Right lung (tissue), 5 donors: Measurements from ENCODE around the gene RAB8B. TPM values are rescaled to one million over a fixed set of nuclear protein-coding genes. Genes with fewer than 3 reads are reported as not detected.
A peak's percentile ranks its signal among the peaks of the same experiment; 100 is the strongest.

Experiments used
- DNase-seq, 2 donors: peaks; one replicate each; pipeline ENCODE4 v3.0.0-alpha.2; 2013
- polyA plus RNA-seq, 5 donors: library from polyadenylated mRNA; unstranded; fragments of 120-200 nt; gene quantifications; one replicate each; pipeline versions ENCODE4 v1.2.1 to v1.2.3, GENCODE V29; 2013; ENCODE audit warnings: inconsistent platforms in 1 of 5, low replicate concordance in 1 of 5; ENCODE audit not compliant: insufficient read length in 5 of 5, insufficient read depth in 1 of 5

The RAB8B gene
- polyA plus RNA-seq, 5 donors = 36.7 to 72.5 (median 64.0) TPM

DNA sequence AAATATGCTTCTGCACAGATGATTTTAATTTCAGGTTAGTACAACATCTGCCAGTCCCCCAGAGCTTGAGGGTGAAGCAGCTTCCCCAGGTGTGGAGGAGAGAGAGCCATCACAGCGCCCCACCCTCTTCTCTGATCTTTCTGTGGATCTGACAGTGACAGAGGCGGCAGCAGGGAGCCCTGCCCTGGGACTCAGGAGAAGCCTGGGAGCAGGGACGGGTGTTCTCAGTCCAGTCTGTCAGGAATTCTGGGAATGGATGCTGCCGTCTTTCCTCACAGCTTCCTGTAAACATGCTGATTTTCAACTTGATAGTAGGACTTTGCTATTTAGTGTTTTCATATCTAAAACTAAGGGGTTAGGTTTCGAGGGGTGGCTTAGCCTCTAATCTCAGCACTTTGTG, 11.4 kb upstream of the RAB8B start:
- DNase-seq = no peak

DNA sequence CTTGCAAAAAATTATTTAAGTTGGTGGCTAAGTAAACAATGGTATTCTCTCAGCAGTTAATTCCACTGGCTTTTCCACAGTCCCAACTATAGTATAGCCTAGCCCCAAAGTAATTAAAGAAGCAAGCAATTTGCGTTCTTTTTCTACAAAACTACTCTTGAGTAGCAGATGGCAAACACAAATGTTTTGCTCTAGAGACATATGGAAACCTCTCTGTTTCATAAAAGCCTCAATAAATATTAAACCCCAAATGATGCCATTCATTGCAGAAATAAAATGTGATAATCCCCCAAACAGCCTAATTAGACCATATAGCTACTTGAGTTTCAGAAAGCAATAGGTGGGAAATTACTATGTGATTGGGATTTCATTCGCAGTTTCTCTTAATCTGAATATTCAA, 8.7 kb upstream of the RAB8B start:
- DNase-seq = no peak

- no peak for DNase-seq
Measured at GRCh38 chr15:63181648-63182047, 7.8 kb upstream of the RAB8B start.

- DNase-seq = no peak
Measured at GRCh38 chr15:63185206-63185605, 4.2 kb upstream of the RAB8B start.

- DNase-seq = no peak
Measured at GRCh38 chr15:63186065-63186464, 3.3 kb upstream of the RAB8B start.

DNA sequence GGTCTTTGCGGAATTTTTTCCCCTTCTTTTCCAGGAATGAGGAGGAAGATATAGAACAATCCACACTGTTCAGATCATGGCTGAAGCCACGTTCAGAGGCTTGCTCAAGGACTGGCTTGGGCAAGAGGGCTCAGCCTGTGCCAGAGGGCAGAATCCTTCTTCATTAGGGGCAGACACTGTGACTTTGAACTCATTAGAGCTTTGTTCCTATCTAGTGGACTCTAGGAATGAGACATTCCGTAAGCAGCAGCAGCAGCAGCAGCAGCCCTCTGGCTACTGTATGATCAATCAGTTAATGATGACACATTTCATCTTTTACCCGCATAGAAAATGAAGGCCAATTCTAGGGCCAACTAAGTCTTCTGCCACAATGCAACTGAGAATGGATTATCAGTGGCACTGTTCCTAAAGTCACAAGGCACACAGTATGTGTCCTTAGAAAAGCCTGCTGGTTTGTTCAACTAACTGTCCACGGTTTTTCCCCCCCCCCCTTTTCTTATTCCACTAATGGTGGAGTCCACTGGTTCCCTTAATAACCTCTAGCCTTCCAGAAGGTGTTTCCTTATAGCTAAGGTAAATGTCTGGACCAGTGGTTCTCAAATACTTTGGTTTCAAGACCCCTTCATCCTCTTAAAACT, 1.7 kb upstream of the RAB8B start:
- DNase-seq = no peak

GRCh38 chr15:63188247-63188925, 1.0 kb upstream of the RAB8B start:
- no peak for DNase-seq

GRCh38 chr15:63189941-63190768, 749 bp downstream of the RAB8B start:
- DNase-seq = no peak

DNA sequence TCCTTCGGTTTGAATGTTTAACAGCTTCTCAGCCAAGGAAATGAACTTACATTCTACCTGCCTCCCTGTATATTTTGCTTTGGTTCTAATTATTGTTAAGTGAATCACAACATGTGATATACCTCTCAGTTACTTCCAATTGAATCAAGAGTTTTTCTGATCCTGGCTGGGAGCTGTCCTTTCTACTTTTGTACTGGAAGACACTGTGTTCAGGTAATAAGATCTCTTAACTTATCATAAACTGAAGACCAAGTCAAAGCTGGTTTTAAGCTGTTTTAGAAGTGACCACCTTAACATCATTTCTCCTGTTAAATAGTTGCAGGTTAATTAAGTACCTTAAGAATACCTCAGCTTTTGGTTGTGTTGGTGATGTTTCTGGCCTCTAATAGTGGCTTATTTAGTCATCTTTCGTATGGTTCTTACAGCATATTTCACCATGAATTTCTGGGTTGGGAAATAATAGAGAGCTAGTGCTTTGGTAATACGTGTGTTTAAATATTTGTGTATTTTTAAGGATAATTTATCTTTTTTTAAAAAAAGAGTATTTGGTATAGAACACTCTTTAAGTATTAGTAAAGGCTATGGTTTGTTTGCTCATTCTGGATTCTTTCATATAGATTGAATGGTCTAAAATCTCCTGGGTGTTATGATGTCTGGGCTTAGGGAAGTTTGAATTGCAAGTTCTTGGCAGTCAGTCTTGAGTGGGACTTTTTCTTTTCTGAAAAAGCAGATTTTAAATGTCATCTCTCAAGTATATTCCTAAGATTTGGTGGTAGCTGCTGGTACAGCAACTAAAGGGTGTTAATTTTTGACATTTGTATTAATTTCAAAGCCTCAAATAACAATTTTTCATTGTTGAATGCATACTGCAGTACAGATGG, 1.6 kb downstream of the RAB8B start:
- no peak for DNase-seq

- DNase-seq = no peak
Measured at GRCh38 chr15:63191895-63192618, 2.7 kb downstream of the RAB8B start.

DNA sequence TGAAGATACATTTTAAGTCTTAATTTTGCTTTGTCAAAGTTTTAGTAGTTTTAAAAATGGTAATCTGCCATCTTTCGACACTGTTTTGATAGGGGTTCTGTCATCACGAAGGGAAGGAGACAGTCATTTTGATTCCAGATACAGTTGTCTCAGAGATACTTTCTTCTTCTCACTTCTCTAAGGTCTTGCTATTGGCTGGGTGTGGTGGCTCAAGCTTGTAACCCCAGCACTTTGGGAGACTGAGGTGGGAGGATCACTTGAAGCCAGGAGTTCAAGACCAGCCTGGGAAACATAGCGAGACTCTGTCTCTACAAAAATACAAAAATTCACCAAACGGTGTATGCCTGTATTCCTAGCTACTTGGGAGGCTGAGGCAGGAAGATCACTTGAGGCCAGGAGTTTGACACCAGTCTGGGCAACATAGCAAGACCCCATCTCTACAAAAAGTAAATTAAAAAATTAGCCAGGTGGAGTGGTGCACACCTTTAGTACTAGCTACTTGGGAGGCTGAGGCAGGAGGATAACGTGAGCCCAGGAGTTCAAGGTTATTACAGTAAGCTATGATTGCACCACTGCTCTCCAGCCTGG, 3.3 kb downstream of the RAB8B start:
- no peak for DNase-seq

DNA sequence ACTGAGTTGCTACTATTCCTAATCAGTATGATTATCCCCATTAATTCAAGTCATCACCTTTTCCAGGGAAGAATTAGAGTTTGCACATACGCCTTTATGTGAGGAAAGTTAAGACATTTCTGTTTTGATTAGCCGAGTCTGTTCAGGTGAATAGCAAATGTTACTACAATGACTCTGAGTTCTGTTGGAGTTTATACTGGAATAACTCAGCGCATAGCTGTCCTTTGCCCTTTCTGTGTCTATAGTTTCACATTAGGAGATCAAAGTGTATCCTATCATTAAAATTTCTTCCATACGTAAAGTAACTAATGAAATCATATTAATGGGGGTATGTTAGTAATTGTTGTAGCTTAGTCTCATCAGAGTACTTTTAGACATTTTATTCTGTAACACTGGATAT, 4.9 kb downstream of the RAB8B start:
- no peak for DNase-seq

DNA sequence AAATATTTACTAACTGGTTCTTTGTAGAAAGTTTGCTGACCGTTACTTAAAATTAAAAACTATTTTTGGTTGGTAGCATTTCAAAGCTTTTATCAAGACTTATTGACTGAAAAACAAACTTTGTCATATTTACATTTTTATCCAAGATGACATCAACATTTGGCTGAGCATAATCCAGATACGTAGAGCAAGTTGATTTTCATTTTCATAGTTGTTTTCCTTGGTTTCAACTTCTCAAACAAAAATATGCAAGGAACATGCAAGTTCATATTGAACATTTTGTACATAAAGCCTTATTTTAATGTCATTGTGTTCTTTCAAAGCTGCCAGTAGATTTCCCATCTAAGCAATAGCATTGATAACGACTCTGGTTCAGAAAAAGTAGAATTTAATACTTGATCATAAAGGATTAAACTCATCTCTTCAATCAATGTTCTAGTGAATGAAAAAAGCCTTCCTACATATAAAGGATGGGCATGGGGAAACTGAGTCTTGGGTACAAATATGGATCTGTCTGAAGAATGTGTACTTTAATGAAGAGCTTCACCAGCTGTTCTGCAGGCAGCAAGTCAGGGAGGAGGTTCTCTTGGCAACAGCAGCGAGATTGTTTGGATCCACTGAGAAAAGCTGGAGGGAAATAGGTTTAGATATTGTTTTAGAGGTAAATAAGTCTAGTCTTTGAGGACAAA, 5.6 kb downstream of the RAB8B start:
- DNase-seq = peak; percentile 54 to 67

DNA sequence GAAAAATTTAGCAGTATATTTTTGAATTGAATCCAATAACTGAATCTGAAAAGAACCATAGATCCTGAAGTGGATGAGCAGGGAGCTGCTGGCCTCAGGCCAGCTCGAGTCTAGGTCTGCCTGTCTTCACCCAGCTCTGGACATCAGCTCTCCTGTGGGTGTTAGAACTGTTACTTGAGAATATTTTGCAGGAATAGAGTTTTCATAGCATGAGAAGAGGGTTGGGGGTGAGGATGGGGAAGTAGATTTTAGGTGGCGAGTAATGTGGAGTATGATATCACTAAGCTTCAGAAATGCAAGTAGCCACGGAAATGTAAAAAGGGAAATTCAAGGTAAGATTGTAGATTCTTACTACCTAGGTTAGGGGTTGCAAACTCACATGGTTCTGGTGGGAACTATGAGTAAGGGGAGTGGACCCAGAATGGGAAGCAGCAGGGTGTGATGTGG, 6.2 kb downstream of the RAB8B start:
- DNase-seq = no peak

DNA sequence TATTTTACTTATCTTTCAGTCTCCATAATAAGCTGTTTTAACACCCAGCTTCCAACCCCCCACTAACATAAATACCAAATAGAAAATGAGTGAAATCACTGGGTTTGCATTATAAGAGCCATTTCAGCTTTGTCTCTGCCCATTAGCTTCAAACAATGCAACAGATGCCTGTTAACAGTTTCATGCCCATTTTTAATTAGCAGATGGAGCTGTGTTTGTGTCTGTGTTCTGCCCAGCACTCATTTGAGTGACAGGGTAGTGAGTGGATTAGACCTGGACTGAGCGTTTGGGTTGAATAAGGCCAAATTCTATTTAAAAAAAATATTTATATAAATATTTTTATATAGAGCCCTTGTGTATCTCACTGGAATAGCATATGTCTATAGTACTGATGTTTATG, 7.4 kb downstream of the RAB8B start:
- no peak for DNase-seq

- DNase-seq = no peak
Measured at GRCh38 chr15:63197626-63198025, 8.2 kb downstream of the RAB8B start.

DNA sequence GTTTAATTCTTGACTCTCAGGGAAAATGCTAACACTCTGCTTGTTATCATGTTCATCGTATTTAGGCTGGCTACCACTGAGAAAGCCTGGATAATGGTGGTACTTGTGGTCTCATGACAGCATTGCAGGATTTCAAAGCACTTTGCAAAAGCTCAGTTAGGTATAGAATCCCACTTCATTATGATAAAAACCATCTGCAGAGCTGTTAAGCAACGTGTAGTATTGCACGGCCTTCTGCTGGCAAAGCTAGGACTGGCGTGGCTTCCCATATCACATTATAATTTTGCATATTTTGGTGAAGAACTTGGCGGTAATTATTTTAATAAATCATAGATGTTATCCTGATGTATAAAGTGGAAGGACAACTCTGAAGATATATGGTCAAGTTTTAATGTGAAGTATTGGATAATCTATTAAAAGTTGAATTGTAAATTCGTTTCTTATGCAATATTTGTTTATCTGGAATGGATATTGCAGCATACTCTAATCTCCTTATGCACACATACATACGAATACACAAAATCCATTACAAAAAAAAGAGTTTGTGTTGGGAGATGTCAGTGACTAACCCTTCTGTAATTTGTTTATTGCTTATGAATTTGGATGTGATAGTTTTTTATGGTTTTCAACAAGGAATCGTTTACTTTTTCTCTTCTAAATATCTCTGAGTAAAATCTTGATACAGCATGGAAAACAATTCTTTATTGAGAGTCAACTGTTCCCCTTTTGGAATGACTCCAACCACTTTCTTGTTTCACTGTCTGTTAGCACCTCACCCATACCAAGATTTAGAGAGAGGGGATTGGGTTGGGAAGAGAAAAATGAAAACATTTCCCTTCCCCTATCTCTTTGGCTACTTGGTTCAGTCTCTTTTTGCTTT, 9.2 kb downstream of the RAB8B start:
- DNase-seq = peak; percentile 62 to 74

DNA sequence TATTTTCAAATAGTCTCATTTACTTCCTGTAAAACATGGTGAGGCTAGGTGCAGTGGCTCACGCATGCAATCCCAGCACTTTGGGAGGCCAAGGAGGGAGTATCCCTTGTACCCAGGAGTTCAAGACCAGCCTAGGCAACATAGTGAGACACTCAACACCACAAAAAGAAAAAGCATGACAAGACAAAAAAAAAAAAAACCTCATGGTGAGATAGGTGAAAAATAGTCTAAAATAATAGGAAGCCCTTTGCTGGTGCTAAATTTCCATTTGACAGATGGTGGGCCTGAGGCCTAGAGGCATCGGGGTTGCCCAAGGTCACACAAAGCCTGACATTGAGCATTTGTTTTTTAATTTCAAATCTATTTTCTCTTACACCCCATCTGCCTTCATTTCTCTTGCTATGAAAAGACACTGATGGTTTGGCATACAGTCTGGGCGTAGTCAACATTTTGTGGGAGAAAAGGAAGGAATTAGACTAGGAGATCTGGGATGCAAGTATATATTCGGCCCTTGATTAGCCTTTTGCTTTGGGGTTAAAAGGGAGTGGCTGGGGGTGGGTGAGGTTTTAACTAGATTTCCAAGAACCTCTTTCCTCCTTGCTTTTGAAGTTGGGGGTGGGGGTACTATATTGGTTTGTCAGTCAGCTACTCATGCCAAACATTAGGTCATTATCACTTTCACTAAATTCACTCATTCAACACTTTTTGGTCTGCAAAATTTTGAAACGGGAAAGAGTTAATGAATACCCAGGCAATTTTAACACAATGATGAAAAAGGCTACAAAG, 11.3 kb downstream of the RAB8B start:
- no peak for DNase-seq
